ENCODE results near the gene ARHGAP6.

The ARHGAP6 gene

DNA sequence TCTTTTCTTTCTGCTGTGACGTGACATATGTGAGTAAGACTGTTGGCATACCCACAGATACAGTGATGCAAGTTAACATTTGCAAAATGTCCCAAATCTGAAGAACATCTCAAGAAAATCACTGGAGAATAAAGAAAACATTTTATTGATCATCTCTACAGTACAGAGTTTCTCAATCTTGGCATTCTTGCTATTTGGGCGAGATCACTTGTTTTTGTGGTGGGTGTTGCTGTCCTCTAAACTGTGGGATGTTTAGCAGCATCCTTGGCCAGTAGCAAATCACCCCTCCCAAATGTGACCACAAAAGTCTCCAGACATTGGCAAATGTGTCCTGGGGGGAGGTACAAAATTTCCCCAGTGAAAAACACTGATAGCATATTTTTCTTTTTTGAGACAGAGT is 343.7 kb downstream of the ARHGAP6 start:
- H3K4me1 ChIP-seq (ENCODE audit: low read depth, poor library complexity, severe bottlenecking) = peaks cover 47% of the 10 kb centered on the region
- H2AFZ ChIP-seq (ENCODE audit: low read depth) = no peak overlapping the region
- no peaks in the 10 kb centered on the region for H4K20me1 ChIP-seq (ENCODE audit: insufficient read depth)
- no peak overlapping the region for H3K27ac ChIP-seq
- H3K27me3 ChIP-seq (ENCODE audit: insufficient read depth, low read depth) = no peaks in the 10 kb centered on the region
- H3K9ac ChIP-seq = no peak overlapping the region
- no peak overlapping the region; the same call in 1 of the 2 replicates for H3K4me2 ChIP-seq
- H3K79me2 ChIP-seq (ENCODE audit: insufficient read depth, low read depth) = no peaks in the 10 kb centered on the region
- no peak for TF ChIP-seq CTCF (conservative IDR thresholded peaks at IDR 0.05; ENCODE audit: low read depth, low read length)
- H3K4me3 ChIP-seq (IDR thresholded peaks at IDR 0.05; ENCODE audit: insufficient read depth, low read depth, low read length) = no peak overlapping the region
- H3K36me3 ChIP-seq (ENCODE audit: insufficient read depth) = no peaks in the 10 kb centered on the region

- Histone ChIP-seq H2AFZ (ENCODE audit: low read depth) (no peak overlapping the region), H3K36me3 (ENCODE audit: insufficient read depth) (no peaks in the 10 kb centered on the region), H3K4me1 (ENCODE audit: low read depth, poor library complexity, severe bottlenecking) (peaks cover 47% of the 10 kb centered on the region), H3K4me2 (peak overlapping the region; percentile 33; the same call in 1 of the 2 replicates), H3K9ac (no peak overlapping the region), H3K27ac (peak overlapping the region; percentile 14; the same call in 1 of the 2 replicates), H3K27me3 (ENCODE audit: insufficient read depth, low read depth) (no peaks in the 10 kb centered on the region), H4K20me1 (ENCODE audit: insufficient read depth) (no peaks in the 10 kb centered on the region), H3K4me3 (IDR thresholded peaks at IDR 0.05; ENCODE audit: insufficient read depth, low read depth, low read length) (no peak overlapping the region), H3K79me2 (ENCODE audit: insufficient read depth, low read depth) (no peaks in the 10 kb centered on the region)
- TF ChIP-seq CTCF (conservative IDR thresholded peaks at IDR 0.05; ENCODE audit: low read depth, low read length) = no peak
Measured at GRCh38 chrX:11319806-11320520, 345.8 kb downstream of the ARHGAP6 start.

DNA sequence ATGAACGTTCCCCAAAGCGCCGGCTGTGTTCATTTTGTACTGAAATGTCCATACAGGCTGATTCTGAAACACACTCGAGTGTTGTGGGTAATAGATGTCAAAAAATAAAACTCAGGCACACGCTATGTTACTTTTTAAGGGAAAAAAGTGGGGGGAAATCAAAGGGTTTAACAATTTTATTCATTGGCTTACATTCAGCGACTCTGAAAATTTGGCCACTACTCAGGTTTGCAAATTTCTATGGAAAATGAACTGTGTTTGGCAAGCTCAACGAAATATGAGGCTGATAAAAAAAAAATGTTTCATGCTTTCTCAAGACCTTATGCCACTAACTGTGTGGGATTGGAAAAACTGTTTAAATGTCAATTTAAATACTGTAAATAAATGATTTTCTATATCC is 354.0 kb downstream of the ARHGAP6 start:
- Histone ChIP-seq H4K20me1 (ENCODE audit: insufficient read depth) (no peaks in the 10 kb centered on the region), H3K4me2 (no peak overlapping the region), H3K27me3 (ENCODE audit: insufficient read depth, low read depth) (no peaks in the 10 kb centered on the region), H3K9ac (no peak overlapping the region), H3K4me1 (ENCODE audit: low read depth, poor library complexity, severe bottlenecking) (no peaks in the 10 kb centered on the region), H3K27ac (no peak overlapping the region), H3K79me2 (ENCODE audit: insufficient read depth, low read depth) (no peaks in the 10 kb centered on the region), H3K4me3 (IDR thresholded peaks at IDR 0.05; ENCODE audit: insufficient read depth, low read depth, low read length) (no peak overlapping the region), H3K36me3 (ENCODE audit: insufficient read depth) (no peaks in the 10 kb centered on the region), H2AFZ (ENCODE audit: low read depth) (no peak overlapping the region)
- TF ChIP-seq CTCF (conservative IDR thresholded peaks at IDR 0.05; ENCODE audit: low read depth, low read length) = no peak

DNA sequence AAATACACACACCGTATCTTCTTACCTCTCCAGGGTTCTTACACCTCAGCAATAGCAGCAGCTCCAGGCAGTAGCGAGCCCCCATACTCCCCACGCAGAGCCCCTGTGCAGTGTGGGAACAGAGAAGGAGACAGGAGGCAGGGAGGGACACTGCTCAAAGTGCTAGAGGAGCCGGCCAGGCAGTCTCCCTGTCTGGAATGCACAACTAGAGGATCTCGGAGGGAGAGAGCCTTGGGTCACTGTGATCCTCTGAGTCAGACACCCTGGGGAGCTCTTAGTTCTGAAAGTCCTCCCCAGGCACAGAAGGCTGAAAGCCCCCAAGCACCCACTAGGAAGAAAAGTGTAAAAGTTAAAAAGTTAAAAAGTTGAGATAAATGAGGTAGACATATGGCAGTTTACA is 356.5 kb downstream of the ARHGAP6 start:
- Histone ChIP-seq H3K4me2 (no peak overlapping the region), H3K79me2 (ENCODE audit: insufficient read depth, low read depth) (no peaks in the 10 kb centered on the region), H3K36me3 (ENCODE audit: insufficient read depth) (no peaks in the 10 kb centered on the region), H2AFZ (ENCODE audit: low read depth) (no peak overlapping the region), H3K4me3 (IDR thresholded peaks at IDR 0.05; ENCODE audit: insufficient read depth, low read depth, low read length) (no peak overlapping the region), H3K4me1 (ENCODE audit: low read depth, poor library complexity, severe bottlenecking) (no peaks in the 10 kb centered on the region), H3K9ac (no peak overlapping the region), H3K27me3 (ENCODE audit: insufficient read depth, low read depth) (no peaks in the 10 kb centered on the region), H4K20me1 (ENCODE audit: insufficient read depth) (no peaks in the 10 kb centered on the region), H3K27ac (no peak overlapping the region)
- TF ChIP-seq CTCF (conservative IDR thresholded peaks at IDR 0.05; ENCODE audit: low read depth, low read length) = no peak
